ENCODE results near the gene FN3KRP. TPM values are rescaled to one million over a fixed set of nuclear protein-coding genes. Genes with fewer than 3 reads are reported as not detected.

The FN3KRP gene, protein sequence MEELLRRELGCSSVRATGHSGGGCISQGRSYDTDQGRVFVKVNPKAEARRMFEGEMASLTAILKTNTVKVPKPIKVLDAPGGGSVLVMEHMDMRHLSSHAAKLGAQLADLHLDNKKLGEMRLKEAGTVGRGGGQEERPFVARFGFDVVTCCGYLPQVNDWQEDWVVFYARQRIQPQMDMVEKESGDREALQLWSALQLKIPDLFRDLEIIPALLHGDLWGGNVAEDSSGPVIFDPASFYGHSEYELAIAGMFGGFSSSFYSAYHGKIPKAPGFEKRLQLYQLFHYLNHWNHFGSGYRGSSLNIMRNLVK
- 10 to 100 TPM in 6 of 7 donors, 1 to 10 TPM in 1; 9.9 to 48.6 (median 39.0) TPM for total RNA-seq
- 10 to 100 TPM; 37.9 to 51.5 TPM for polyA plus RNA-seq
- long read RNA-seq, donor 1, transcript FN3KRP-201 (6 exons, 1,849 nt): major isoform, 275 of 306 reads
- long read RNA-seq, donor 1, partial matches to known transcripts: 7 of 306 reads
- long read RNA-seq, donor 1, other reads (novel, unspliced or antisense): 17 of 306 reads
- long read RNA-seq, donor 2, transcript FN3KRP-201 (6 exons, 1,849 nt): major isoform, 27 of 28 reads
- long read RNA-seq, donor 2, partial matches to known transcripts: 0 of 28 reads
- long read RNA-seq, donor 2, other reads (novel, unspliced or antisense): 0 of 28 reads
- long read RNA-seq, donor 3, transcript FN3KRP-201 (6 exons, 1,849 nt): major isoform, 138 of 149 reads
- long read RNA-seq, donor 3, partial matches to known transcripts: 4 of 149 reads
- long read RNA-seq, donor 3, other reads (novel, unspliced or antisense): 7 of 149 reads

DNA sequence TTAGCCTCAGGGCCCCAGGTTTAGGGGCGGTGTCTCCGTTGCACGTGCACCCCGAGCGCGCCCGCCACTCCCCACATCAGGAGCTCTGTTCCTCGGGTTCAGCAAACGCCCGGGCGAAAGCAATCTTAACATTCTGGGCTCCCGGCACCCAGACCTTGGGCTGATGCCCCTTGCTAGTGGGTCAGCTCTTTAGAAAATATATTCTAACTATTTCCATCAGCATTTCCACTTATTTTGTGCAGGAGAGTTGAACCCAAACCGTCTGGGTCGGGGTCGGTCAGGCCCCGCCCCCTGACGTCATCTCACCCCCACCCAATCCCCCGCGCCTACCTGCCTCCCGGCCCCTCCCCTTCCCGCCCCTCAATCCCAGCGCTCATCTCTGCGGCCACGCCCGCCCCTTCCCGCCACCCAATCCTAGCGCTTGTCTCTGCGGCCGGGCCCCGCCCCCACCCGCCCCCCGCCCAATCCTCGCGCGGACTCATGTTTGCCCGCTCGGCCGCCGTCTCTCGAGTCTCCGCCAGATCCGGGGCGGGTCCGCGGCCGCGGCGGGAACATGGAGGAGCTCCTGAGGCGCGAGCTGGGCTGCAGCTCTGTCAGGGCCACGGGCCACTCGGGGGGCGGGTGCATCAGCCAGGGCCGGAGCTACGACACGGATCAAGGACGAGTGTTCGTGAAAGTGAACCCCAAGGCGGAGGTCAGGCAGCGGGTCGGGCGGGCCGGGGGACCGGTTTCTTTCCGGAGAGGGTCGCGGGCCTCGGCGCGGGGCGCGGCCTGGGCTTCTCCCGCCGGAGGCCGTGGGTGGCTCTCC, at the start of gene FN3KRP:
Gene FN3KRP, plus strand, starts transcription at position 504 of the 808 bp plus-strand sequence. Its CDS starts 50 bp downstream, at position 554.
- TF ChIP-seq POLR2A (IDR thresholded peaks at IDR 0.05) (peak; percentile 44), EP300 (IDR thresholded peaks at IDR 0.05) (no peak)
- TF ChIP-seq, protein P1, sequence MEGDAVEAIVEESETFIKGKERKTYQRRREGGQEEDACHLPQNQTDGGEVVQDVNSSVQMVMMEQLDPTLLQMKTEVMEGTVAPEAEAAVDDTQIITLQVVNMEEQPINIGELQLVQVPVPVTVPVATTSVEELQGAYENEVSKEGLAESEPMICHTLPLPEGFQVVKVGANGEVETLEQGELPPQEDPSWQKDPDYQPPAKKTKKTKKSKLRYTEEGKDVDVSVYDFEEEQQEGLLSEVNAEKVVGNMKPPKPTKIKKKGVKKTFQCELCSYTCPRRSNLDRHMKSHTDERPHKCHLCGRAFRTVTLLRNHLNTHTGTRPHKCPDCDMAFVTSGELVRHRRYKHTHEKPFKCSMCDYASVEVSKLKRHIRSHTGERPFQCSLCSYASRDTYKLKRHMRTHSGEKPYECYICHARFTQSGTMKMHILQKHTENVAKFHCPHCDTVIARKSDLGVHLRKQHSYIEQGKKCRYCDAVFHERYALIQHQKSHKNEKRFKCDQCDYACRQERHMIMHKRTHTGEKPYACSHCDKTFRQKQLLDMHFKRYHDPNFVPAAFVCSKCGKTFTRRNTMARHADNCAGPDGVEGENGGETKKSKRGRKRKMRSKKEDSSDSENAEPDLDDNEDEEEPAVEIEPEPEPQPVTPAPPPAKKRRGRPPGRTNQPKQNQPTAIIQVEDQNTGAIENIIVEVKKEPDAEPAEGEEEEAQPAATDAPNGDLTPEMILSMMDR (IDR thresholded peaks at IDR 0.05): no peak
- H3K27me3 ChIP-seq: no peaks in the 10 kb centered on the region
- 0 to 1% (median 0%) methylated on average over 31 to 75 of the region's 75 CpGs for WGBS, 3 donors
- peak within 1 kb of the TSS in 1 of 2 donors; percentile 43 for H3K27ac ChIP-seq
- H3K4me3 ChIP-seq: peak within 1 kb of the TSS; percentile 58
- peaks cover 16% of the 10 kb centered on the region for H3K4me1 ChIP-seq (ENCODE audit: insufficient read depth)
- no peaks in the 10 kb centered on the region for H3K9me3 ChIP-seq
- H3K36me3 ChIP-seq: no peaks in the 10 kb centered on the region
- peak; percentile 92 to 97 (median 96) for DNase-seq
- intact Hi-C loops (cut with DNase I): loop anchor here in 1 of 4 donors (2.0 kb wide), 1 partner anchor 18 kb away; the partner anchor contains the start of gene FN3K

DNA sequence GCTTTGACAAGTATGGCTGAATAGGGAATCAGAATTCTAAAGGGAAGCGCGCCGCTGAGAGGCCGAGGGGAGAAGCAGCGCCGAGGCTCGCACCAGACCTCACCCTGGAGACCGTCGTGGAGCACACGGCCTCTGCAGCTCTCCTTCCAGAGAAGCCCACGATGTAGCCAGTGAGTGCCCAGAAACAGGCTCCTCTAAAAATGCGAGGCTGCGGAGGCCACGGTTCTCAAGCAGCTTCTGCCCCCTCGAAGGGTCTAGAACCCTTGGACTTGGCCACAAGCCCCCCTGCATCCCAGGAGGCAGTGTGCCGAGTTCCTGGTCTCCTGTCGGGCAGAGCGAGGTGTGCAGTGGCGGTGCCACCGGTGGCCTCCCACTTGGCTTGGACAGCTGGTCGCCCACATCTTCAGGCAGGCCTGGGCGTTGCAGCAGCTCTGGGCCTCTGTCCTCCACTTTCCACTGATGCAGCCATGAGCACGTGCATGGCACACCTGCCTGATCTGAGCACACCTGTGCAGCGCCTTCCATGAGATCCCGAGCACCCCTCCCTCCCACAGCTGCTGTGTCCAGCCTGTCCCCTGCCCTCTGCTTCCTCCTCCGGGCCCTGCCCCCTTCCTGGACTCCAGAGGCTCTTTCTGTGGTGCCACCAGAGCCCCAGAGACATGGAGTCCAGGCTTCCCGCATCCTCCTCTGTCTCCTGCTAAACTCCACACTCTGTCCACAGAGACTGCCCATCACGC, 49.4 kb upstream of the FN3KRP start:
- TF ChIP-seq POLR2A (IDR thresholded peaks at IDR 0.05) (no peak), EP300 (IDR thresholded peaks at IDR 0.05) (no peak)
- TF ChIP-seq, protein P1 (IDR thresholded peaks at IDR 0.05): no peak
- WGBS, 3 donors: 91 to 93% (median 92%) methylated on average over 28 of the region's 28 CpGs
- Histone ChIP-seq H3K4me1 (ENCODE audit: insufficient read depth) (peaks cover 3% of the 10 kb centered on the region), H3K27me3 (no peaks in the 10 kb centered on the region), H3K4me3 (no peak overlapping the region), H3K27ac (peak overlapping the region in 1 of 2 donors; percentile 20), H3K9me3 (no peaks in the 10 kb centered on the region), H3K36me3 (no peaks in the 10 kb centered on the region)
- peak in 1 of 5 donors; percentile 40 for DNase-seq
- intact Hi-C loops (cut with DNase I): no loop called here

DNA sequence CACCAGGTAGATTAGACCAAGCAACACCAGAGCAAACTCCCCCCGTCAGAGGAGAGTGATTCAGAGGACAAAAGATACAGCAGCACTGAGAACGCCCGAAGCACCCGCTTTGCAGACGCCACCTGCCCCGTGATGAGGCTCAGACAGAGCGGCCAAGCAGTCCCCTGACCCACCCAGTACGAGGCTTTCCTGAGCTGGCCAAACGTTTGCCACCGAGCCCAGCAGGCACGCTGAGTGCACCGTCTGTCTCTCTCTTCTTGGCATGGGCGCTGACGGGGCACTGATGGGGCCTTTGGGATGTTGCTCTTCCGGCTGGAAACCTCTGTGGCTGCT, 48.9 kb upstream of the FN3KRP start:
- TF ChIP-seq POLR2A (IDR thresholded peaks at IDR 0.05) (no peak), EP300 (IDR thresholded peaks at IDR 0.05) (no peak)
- TF ChIP-seq, protein P1 (IDR thresholded peaks at IDR 0.05): no peak
- DNase-seq: no peak
- no peaks in the 10 kb centered on the region for H3K9me3 ChIP-seq
- H3K36me3 ChIP-seq: no peaks in the 10 kb centered on the region
- H3K27me3 ChIP-seq: no peaks in the 10 kb centered on the region
- H3K27ac ChIP-seq: no peak overlapping the region
- WGBS, 3 donors: 95 to 96% (median 95%) methylated on average over 15 of the region's 15 CpGs
- H3K4me1 ChIP-seq (ENCODE audit: insufficient read depth): peaks cover 3% of the 10 kb centered on the region
- H3K4me3 ChIP-seq: no peak overlapping the region
- intact Hi-C loops (cut with DNase I): no loop called here

All from ovary (tissue), 10 donors.